Fibroblast of the conjunctiva (primary cell): ENCODE measurements around the gene INO80D.
"Not testable (repeated sequence)": the region's sequence is repeated elsewhere in the genome, so short reads cannot be mapped to it uniquely, and the experiment has no call there.

ENCODE experiments used
- DNase-seq: peaks from one replicate; pipeline ENCODE4 v3.0.0-alpha.2; 2010; ENCODE audit warnings: low read depth

The INO80D gene

DNA sequence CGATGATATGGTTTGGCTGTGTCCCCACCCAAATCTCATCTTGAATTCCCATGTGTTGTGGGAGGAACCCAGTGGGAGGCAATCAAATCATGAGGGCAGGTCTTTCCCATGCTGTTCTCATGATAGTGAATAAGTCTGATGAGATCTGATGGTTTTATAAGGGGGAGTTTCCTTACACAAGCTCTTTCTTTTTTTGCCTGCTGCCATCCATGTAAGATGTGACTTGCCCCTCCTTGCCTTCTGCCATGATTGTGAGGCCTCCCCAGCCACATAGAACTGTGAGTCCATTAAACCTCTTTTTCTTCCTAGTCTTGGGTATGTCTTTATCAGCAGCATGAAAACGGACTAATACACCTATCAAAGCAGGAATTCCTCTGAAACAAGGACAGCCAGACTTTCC lies 107.2 kb downstream of the INO80D start:
- DNase-seq: not testable (repeated sequence)

DNA sequence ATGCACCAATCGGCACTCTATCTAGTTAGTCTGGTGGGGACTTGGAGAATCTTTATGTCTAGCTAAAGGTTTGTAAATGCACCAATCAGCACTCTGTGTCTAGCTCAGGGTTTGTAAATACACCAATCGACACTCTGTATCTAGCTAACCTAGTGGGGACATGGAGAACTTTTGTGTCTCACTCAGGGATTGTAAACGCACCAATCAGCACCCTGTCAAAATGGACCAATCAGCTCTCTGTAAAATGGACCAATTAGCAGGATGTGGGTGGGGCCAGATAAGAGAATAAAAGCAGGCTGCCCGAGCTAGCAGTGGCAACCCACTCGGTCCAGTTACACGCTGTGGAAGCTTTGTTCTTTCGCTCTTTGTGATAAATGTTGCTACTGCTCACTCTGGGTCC lies 108.3 kb downstream of the INO80D start:
- DNase-seq: not testable (repeated sequence)

DNA sequence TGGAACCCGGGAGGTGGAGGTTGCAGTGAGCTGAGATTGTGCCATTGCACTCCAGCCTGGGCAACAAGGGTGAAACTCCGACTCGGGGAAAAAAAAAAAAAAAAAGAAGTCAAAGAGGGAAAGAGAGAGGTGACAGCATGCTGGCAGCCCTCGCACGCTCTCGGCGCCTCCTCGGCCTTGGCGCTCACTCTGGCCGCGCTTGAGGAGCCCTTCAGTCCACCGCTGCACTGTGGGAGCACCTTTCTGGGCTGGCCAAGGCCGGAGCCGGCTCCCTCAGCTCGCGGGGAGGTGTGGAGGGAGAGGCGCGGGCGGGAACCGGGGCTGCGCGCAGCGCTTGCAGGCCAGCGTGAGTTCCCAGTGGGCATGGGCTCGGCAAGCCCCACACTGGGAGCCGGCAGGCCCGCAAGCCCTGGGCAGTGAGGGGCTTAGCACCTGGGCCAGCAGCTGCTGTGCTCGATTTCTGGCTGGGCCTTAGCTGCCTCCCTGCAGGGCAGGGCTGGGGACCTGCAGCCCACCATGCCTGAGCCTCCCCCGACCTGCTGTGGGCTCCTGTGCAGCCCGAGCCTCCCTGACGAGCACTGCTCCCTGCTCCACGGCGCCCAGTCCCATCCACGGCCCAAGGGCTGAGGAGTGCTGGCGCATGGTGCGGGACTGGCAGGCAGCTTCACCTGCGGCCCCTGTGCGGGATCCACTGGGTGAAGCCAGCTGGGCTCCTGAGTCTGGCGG lies 108.9 kb downstream of the INO80D start:
- DNase-seq: not testable (repeated sequence)

DNA sequence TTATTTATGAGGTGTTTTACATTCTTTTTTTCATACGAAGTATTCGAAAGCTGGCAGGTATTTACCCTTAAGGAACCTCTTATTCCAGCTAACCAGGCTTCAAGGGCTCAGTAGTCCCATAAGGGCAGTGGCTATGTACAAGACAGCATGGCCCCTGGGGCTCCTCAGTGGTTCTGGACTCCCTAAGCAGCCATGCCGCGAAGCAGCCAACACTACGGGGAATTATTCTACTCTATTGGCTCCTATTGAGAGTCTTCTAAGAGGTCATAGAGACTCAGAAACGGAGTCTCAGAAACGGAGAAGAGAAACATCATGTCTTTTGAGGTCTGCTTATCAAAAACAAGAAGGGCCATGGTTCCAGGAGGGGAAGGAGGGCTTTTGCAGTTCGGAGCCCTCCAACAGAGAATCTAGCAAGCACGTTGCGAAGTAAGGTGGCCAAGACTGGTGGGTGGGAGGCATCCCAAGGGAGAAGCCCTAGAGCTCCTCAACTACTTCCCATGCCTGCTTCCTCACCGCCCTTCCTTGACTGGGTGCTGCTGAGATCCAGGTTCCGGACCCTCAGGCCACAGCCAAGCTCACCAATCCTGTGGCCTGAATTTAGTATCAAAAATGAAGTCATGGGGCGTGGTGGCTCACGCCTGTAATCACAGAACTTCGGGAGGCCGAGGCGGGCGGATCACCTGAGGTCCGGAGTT lies 109.7 kb downstream of the INO80D start:
- no peak for DNase-seq

DNA sequence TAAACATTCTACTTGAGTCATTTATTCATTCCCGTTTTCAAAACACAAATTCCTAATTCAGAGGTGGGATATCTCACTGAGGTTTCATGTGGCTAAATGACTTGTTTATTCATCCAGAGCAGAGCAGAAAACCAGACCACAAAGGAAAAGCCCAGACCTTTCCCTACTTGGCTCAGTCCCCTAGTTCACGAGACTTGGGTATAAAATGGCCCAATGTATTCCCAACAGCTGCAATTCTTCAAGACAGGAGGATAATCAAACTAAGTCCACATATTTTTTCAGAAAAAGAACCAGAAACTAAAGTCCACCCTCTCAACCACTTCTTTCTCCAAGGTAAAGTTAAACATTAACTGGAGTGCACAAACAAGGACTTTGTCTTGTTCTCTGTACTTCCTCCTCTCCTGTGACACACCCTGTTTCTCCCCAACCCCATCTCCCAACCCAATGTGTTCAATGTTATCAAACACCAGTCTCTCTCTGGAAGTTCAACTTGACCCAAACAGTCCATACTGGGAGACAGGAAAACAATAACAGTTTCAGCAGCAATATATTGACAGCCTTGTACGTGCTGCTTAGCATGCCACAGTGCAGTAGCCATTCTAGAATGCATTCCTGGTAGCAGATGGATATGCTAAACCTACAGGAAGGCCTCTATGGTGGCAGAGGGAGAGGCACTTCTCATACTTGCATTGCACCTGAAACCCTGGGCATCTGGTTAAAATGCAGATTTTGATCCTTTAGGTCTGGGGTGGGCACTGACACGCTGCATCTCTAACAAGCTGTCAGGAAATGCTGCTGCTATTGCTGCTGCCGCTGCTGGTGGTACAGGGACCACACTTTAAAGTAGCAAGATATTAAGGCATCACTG lies 110.7 kb downstream of the INO80D start:
- no peak for DNase-seq

DNA sequence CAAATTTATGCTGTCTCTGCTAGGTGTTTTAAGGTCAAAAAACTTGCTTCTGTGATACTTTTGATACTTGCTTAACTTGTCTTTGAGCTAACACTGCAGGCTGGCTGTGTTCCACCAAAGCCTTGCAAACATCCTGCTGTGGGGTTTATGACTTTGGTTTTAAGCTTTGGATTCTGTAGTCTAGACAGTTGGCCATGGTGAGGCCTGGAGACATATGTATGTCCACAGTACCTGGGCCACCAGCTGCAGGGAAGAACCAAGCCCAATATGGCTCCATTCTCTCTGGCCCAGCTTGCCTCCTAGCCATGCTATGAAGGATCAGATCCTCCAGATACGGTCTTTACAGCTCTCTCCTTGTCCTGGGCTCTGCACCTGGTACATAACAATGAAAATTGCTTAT lies 113.9 kb downstream of the INO80D start:
- DNase-seq: no peak

DNA sequence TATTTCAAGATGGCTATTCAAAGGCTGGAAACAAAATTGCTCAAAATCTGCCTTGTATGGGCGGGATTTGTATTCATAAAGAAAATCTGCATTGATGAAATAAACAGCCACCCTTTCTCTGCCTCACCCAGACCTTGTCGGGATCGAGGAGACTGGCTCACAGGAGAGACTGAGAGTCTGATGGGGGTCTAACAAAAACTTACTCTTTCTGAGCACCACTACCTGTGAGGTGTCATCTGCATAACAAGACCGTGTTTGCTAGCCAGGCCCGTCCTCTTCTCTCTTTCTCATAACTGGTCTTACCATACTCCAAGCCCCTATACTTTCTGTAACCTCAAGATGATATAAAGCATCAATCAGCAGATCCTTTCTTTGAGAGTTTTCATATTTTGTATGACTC lies 115.6 kb downstream of the INO80D start:
- DNase-seq: no peak

DNA sequence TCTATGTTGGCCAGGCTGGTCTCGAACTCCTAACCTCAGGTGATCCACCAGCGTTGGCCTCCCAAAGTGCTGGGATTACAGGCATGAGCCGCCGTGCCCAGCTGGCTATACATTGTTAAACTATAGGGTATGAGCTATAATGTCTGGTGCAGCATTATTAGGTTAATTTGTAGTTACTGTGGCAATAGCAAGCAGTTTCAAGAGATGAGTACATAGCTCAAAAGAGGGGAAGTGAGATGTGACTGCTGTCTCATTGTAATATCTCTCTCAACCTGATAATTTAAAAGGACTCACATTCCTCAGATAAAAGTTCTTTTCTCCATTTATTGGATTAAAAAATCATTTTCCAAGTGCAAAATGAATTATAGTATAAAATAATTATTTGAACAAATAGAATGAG lies 116.4 kb downstream of the INO80D start:
- no peak for DNase-seq

DNA sequence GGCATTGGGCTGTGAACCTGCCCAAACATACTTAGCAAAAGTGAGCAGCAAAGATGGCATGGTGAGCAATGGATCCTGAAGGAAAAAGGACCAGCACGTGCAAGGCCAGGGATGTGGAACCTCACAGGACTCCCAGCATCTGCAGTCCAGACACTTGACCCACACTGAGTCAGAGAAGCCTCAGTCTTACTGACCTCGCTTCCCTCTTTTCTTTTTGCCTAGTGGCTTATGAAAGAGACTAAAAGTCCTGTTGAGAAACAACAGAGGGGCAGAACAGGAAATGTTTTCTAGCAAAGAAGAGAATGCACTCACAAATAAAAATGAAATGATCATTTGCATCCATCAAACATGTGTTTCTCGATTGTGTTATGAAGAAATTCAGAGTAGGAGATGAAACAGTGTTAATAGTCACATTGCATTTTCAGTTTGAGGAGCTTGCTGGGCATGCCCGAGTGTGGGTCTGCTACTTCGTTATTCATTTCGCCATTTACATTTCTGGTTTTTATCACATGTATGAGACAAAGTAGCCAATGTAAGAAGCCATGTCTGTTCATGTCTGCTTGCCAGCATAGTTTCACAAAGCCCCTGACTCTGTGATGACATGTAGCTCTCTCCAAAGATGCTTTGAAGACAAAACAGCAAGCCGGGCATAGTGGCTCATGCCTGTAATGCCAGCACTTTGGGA lies 118.4 kb downstream of the INO80D start:
- DNase-seq: no peak

DNA sequence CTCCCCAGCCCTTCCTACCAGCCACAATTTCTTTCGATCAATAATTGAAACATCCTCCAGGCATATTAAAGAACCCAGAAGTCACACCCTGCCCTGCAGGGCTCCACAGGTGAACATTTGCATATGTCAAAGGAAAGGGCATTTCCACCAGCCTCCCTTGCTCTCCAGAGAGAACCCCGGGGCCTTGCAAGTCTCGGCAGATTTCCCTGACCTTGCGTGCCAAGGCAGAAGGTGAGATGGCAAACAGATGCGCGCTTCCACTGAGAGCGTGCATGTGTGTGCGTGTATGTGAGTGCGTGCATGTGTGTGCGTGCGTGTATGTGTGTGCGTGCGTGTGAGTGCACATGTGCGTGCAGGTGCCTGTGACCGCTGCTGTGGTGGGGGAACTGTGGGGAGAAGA lies 120.3 kb downstream of the INO80D start:
- no peak for DNase-seq

DNA sequence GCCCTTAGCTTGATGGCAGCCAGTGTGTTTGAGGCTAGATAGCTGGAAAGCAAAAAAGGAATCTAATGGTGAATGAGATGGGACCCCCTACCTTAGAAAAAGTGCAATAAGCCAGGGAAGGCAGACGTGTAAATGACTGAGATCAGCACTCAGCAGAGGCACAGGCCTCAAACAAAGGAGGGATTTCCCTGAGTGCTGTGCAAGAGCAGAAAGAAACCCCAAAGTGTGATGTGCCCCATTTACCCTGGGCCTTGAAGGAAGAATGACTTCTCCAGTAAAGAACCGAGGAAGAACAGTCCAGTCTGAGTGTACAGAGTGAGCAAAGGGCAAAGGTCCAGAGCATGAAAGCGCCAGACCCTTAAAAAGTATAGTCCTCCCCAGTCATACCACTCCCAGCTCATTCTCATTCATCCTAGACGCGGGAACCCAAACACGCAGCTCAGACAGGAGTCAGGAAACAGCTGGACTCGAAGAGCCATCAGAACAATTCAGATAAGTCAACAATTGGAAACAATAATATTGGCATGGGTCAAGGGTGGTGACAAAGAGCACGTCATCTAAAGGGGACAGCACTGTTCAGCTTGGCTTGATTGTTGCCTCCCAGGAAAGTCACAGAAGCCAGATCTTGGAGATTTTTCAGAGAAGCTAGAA lies 121.7 kb downstream of the INO80D start:
- DNase-seq: no peak

DNA sequence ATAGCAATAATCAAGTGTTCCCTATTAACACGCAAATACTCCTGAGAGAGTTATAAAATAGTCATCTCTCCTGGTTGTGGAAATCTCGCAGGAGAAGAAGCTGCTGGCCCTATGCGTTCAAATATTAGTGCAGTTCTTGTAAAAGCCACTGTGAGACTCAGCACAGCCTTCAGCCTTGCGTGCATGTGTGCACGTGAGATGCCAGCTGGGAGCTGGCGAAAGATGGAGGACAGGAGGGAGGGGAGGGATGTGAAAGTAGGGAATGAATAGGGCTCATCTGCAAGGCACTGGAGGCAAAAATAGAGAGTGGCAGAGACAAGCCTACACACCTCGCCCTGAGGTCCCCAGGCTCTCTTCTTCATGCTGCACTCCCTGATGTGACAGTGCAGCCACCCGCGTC lies 126.5 kb downstream of the INO80D start:
- DNase-seq: no peak

DNA sequence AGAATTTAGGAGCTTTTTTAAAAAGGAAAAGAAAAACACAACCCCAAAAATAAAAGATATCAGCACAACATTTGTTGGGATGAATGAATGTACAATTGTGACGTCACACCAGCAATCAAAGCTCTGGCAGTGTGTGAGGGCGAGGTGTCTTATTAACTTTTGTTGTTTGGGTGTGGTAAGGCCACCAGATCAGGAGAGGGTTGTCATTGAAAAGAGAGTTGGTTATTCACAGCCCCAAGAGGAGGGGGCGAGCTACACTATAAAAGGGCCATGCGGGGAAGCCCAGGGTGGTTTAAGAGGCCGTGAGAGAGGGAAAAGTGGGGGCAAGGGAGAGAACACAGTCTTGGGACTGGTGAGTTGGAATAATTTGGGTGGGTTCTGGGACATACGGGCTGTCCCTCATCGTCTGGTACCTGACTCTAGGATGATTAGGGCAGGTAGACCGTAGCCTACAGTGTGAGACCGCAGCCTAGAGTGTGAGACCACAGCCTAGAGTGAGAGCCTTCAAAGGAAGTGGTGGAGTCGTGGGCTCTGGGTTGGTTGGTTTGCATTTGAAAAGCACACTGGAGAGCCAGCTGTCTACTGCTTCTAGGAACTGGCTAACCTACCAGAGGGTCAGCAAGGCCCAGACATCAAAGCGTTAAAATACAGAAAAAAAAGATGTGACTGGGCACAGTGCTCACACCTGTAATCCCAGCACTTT lies 128.4 kb downstream of the INO80D start:
- no peak for DNase-seq

DNA sequence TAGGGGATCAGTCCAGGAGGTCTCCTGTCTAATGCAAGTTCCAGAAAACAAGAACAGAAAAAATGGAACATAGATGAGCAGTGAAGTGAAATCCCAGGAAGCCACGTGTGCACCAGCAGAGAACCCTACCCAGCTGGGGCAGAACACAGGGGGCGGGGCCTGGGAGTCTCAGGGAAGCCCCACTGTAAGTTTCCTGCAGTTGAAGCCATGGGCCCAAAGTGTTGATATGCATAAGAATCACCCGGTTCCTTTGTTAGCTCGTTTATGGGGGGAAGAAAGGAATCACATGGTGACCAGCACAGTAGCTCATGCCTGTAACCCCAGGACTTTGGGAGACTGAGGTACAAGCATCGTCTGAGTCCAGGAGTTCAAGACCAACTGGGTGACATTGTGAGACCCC lies 131.3 kb downstream of the INO80D start:
- no peak for DNase-seq

DNA sequence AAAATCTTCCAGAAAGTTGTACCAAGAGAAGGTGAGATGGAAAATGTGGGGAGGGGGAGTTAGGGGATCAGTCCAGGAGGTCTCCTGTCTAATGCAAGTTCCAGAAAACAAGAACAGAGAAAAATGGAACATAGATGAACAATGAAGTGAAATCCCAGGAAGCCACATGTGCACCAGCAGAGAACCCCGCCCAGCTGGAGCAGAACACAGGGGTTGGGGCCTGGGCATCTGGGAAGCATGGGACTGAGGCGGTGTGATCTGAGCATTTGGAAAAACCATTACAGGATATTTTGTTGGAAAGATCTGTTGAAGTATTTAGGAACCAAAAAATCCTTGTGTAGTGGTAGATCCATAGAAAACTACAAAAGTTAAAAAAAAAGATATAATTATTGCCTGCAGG lies 133.7 kb downstream of the INO80D start:
- DNase-seq: no peak

DNA sequence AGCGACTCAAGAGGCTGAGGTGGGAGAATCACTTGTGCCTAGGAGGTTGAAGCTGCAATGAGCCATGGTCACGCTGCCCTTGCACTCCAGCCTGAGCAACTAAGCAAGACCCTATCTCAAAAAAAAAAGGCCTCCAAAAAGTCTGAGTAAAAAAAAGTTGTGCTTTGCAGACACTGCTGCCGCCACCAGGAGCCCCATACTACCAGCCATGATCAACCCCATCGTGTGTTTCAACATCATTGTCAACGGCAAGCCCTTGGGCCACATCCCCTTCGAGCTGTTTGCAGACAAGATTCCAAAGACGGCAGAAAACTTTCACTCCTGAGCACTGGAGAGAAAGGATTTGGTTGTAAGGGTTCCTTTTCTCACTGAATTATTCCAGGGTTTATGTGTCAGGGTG lies 137.1 kb downstream of the INO80D start:
- no peak for DNase-seq

DNA sequence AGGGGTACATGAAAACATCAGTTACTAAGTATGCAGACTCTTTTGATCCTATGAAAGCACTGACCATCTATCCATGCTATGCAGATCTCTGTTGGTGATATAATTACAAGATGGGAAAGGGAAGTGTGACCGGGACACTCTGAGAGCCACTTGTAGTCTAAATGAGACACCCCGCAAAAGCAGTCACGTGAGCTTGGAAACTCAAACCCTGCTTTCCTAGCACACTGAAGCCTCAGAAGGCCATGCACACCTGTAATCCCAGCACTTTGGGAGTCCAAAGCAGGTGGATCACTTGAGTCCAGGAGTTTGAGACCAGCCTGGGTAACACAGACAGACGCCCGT lies 137.5 kb downstream of the INO80D start:
- no peak for DNase-seq

DNA sequence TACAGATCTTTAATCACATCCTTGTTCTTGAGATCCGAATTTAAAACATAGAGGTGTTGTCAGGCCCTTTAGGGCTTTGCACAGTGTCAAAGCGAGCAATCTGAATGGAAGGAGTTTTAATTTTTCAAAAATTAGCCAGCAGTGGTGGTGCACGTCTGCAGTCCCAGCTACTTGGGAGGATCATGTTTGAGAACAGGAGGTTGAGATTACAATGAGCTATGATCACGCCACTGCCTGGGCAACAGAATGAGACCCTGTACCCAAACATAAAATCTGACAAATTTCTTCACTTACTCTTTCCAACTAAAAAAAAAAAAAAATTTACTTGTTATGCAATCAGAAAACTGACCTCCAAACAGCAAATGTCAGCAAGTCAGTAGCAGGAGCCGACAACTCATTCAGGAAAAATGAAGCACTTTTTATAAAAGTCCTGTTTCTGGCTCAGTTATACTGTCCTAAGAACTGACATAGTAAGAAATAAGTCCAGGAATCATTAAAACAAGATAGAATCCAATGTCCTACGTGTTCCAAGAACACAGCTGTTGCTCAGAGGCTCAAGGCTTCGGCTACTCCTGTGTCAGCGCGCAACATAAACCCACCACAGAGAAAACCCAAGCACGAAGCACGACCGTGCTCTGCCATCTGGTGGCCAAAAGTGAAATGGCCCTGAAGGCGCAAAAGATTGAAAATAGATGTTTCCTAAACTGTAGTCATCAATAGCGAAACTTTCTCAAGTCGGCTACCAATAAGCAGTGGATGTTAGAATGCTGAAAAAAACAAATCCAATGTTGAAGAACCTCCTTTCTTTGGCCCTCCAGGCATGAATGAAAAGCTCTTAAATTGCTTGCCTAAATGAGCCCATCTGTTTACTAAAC lies 138.1 kb downstream of the INO80D start:
- DNase-seq: peak; percentile 60

DNA sequence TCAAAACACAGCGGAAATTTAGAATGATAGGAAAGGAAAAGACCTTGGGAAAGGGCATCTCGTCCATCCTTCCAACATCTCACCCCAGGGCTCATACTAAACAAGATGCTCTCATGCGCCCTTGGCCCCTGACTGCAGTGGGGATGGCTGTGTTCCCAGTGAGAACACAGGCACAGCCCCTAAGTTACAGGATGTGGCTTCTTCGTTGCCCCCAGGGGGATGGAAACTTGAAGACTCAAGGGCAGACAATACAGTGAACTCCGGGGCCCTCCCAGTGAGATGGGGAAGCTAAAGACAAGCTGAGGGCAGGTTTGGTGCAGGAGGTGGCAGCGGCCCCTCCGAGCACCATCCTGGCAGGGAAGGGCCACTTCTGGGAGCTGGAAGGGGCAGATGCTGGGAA lies 139.7 kb downstream of the INO80D start:
- no peak for DNase-seq
